CD4-positive, alpha-beta T cell treated with Interleukin-21 for 1 hour (primary cell): Measurements from ENCODE around the gene EXD3.
"Not testable (repeated sequence)": the region's sequence is repeated elsewhere in the genome, so short reads cannot be mapped to it uniquely, and the experiment has no call there.

Experiments
- DNase-seq: peaks from one replicate; pipeline ENCODE4 v3.0.0-alpha.2; 2020

The EXD3 gene

GRCh38 chr9:137391411-137391754, 31.6 kb downstream of the EXD3 start:
- DNase-seq, result no peak

DNA sequence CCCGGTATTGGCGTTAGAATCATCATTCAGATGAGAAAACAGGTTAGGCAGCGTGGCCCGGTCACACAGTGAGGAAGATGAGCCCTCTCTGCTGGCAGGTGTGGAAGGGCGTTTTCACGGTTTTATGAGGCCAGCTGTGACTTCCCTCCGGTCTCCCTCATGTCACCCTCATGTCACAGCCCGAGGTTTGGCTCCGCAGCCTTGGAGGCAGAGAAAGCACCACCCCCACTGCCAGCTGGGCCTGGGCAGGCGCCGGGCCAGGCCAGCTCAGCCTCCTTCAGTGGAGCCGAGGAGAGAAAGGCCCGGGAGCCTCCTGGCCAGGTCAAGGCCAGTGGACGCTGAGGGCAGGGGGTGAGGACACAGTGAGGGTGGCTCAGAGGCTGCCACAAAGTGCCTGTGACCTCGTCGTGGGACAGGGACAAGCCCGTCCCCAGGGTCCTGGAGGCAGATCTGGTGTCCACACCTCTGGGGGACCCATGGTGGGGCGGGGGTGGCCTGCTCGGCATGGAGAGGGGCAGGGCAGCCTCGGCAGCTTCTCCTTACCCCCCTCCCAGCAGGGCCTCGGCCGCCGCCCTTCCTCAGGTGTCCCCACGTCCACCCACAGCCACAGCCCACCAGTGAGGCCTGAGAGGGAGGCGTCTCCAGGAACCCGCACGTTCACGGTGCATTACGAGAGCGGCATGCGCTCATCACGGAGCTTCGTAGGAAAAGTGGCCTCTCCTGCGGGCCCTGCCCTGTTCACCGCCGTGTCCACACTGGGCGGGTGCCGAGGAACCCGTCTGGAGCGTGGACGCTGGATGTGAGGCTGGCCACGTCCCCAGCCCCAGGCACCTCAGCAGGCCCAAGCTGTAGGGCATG, 32.2 kb downstream of the EXD3 start:
- DNase-seq, result no peak

- no peak for DNase-seq
These were observed 33.6 kb downstream of the EXD3 start for GRCh38 chr9:137389428-137389746.

- no peak for DNase-seq
These were observed 34.2 kb downstream of the EXD3 start for GRCh38 chr9:137388589-137389427.

- no peak for DNase-seq
These were observed 34.9 kb downstream of the EXD3 start for GRCh38 chr9:137387891-137388560.

GRCh38 chr9:137387114-137387890, 35.7 kb downstream of the EXD3 start:
- DNase-seq, result peak; percentile 51

DNA sequence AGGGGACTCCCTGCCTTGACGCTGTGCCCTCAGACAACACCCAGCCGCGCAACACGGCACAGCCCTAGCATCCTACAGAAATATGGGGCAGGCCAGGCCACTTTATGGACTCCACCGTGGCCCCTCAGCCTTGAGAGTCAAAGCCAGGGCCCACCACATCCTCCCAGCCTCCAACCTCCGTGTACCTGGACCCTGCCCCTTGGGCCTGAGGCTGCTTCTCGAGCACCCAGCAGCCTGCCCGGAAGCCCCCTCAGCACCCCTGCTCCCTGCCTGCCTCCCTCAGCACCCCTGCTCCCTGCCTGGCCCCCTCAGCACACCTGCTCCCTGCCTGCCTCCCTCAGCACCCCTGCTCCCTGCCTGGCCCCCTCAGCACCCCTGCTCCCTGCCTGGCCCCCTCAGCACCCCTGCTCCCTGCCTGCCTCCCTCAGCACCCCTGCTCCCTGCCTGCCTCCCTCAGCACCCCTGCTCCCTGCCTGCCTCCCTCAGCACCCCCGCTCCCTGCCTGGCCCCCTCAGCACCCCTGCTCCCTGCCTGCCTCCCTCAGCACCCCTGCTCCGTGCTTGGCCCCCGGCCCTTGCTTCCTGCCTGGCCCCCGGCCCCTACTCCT, 36.4 kb downstream of the EXD3 start:
- DNase-seq, result not testable (repeated sequence)

DNA sequence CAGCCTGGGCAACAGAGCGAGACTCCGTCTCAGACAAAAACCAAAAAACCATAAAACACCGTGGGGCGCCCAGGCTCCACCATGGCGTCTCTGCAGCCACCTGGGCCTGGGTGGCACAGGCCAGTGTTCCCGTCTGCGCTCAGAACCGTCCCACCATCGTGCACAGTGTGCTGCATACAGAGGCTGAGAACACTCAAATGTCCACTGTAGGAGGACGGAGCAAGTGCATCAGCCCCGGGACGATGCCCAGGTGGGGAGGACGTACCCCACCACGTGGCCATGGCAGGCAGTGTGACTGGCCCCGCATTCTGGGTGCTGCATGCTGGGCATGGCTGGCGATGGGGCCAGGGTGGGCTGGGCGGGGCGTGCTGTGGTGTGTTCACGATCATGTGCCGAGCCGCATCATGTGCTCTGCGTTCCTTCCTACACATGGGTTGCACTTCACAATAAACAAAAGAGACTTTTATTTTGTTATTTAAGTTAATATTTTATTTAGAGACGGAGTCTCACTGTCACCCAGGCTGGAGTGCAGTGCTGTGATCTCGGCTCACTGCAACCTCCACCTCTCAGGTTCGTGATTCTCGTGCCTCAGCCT, 37.8 kb downstream of the EXD3 start:
- DNase-seq, result no peak

GRCh38 chr9:137383784-137384756, 38.9 kb downstream of the EXD3 start:
- DNase-seq, result no peak

DNA sequence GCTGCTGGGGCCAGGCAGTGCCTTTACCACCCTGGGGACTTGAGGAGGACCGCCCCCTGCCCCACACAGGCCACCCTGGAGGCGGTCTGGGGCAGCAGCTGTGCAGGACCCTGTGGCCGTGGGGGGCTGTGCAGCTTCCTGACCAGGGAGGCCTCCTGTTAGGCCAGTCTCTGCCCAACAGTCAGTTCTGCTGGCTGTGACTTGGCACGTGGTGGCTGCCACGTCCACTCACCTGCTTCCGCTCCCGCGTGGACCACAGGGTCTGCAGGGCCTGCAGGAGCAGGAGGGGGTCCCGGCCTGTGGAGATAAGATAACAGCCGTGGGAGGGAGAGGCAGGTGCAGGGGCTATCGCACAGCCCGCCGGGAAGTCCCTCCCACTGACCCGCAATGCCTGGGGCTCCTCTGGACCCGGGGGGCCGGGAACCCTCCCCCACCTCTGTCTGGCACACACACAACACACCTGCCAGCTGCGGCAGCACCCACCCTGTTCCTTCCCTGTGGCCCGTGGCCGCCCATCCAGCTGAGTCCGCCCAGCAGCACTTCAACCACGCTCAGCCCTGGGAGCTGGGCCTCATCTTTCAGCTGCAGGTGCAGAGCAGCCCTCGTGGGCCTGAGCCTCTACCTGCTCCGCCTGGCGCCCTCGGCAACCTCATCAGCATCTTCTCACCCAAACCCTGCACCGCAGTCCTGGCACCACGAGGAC, 39.7 kb downstream of the EXD3 start:
- no peak for DNase-seq

DNA sequence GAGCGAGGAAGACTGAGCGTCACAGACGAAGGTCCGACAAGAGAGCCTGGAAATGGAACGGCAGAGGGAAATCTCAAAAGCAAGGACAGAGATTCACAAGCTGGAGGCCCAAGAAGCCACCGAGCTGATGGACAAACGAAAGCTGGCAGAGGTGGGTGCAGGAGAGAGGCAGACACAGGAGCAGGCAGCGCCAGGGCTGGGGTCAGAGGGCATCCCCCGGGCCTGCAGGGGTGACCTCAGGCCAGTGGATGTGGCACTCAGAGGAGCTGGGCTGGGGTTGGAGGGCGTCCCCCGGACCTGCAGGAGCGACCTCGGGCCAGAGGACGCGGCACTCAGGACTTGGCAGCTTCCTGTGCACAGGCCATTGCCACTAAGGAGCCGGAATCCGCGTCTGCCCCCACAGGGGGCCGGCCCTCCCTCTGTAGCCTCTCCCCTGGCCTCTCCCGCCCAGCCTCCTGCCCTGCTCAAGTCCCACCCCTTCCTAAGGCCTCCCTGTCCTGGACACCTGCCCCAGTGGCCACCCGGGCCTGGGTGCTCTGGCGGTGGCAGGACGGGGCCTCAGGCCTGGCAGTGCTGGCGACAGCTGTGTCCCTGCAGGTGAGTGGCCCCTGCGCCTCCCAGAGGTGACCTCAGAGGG, 40.4 kb downstream of the EXD3 start:
- DNase-seq, result no peak

GRCh38 chr9:137381501-137382443, 41.2 kb downstream of the EXD3 start:
- no peak for DNase-seq

GRCh38 chr9:137380606-137381005, 42.4 kb downstream of the EXD3 start:
- no peak for DNase-seq

- DNase-seq, result no peak
These were observed 42.8 kb downstream of the EXD3 start for GRCh38 chr9:137380171-137380570.

GRCh38 chr9:137379761-137380161, 43.2 kb downstream of the EXD3 start:
- no peak for DNase-seq

GRCh38 chr9:137378688-137379410, 44.1 kb downstream of the EXD3 start:
- DNase-seq, result not testable (repeated sequence)

DNA sequence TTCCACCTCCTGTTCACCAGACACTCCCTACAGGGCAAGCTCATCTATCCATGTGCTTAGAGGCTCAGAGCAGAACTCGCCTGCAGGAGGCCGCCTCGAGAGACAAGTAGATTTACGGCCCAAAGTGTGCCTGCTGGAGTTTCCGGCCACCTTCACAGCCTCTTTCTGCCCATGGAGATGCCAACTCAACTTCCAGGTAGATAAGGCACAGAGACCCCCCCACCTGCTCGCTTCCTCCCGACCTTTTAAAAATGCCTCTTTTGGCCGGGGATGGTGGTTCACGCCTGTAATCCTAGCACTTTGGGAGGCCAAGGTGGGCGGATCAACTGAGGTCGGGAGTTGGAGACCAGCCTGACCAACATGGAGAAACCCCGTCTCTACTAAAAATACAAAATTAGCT, 46.6 kb downstream of the EXD3 start:
- no peak for DNase-seq
